Right kidney (tissue), 1 donor: Measurements from ENCODE around the gene CISTR.

Experiments used
- DNase-seq: peaks from one replicate; pipeline ENCODE4 v3.0.0-alpha.2; 2016

The CISTR gene

DNA sequence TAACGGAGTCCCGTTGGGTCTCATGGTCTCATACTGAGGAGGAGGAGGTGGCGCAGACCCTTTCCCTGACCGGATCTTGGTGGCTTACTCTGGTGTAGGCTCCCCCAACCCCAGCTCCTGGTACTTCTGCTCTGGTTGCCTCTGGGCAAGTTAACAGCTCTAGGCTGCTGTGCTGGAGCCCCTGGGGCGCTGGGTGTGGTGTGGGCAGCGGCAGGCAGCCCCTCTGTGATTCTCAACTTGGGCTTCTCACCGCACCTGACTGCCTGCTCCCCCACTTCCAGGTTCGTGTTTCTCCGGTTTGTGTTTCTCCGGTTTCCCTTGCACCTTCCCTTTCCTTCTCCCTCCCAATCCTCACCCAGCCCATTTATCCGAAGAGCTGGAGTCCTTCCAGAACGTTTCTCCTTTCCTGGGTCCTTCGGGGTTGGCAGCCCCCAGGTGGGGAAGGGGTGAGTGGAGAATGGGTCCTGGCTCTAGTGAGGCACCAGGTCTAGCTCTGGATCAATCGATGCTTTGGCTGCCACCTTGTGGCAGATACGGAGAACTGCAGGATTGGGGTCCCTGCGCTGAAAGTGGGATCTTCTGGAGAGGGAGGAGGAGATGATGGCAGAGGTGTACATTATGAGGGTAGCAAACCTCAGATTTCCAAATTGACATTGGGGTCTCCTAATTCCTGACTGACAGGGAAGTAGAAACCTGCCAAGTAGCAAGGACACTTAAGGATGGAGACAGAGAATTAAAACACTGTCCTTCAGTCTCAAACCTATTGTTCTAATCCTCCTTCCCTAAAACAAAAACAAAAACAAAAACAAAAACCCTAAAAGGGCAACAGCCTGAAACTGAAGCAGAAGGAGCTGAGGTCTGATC is 8.3 kb downstream of the CISTR start:
- DNase-seq: peak; percentile 70

GRCh38 chr12:53740130-53740491 is 11.7 kb downstream of the CISTR start:
- no peak for DNase-seq

GRCh38 chr12:53739214-53740129 is 12.3 kb downstream of the CISTR start:
- no peak for DNase-seq

DNA sequence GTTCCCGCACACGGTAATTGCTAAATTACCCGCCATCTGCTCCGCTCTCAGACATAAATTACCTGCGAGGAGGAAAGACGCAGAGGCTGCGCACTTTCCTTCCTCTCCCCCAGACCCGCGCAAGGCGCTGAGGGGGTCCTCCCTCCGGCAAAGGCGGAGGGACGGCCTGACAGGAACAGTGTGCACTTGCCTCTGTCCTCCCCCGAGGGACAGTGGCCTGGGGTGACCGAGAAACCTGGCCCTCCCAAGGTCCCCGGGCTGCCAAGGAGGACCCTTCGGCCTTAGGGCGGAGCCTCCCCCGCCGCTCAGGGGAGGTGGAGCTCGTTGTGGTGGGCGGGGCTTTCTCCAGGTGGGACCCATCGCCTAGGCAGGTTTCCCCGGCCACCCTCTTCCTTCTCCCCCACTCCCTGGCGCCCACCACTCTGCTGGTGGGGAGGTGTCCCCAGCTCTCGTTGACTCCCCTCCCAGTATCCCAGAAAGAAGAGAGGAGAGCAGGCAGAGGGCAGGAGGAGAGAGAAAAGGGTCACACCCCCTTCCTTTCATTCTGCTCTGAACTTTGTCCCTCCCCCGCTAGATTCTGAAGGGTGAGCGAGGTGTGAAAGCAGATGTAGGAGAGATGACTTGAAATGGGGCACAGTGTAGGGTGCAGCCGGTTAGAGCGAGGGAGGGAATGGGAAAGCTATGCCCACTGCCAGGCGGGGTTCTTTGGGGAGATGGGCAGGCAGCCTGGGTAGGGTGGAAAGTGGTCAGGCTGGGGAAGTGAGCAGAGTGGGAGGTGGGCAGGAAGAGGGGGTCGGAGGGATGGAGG is 13.2 kb downstream of the CISTR start:
- DNase-seq: peak; percentile 65

- DNase-seq: no peak
These were observed 13.8 kb downstream of the CISTR start for GRCh38 chr12:53737951-53738405.

GRCh38 chr12:53737093-53737808 is 14.5 kb downstream of the CISTR start:
- DNase-seq: peak; percentile 63

- DNase-seq: no peak
These were observed 15.2 kb downstream of the CISTR start for GRCh38 chr12:53736592-53736991.

DNA sequence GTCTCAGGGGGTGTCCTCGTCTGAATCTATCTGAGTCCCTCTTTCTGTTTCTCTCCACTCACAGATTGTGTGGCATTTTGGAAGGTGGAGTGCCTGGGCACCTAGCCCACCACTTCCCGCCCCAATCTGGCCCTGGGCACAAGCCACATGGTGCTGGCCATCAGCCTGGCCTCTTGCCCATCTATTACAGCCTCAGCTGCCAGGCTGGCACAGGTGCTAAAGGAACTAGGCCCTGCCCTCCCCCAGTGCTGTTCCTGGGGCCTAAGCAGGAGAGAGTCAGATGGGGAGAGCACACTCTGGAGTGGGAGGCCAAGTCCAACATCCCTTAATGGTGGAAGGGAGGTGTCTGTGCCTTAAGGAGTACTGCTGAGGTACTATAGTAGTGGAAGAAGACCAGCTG is 16.2 kb downstream of the CISTR start:
- no peak for DNase-seq

DNA sequence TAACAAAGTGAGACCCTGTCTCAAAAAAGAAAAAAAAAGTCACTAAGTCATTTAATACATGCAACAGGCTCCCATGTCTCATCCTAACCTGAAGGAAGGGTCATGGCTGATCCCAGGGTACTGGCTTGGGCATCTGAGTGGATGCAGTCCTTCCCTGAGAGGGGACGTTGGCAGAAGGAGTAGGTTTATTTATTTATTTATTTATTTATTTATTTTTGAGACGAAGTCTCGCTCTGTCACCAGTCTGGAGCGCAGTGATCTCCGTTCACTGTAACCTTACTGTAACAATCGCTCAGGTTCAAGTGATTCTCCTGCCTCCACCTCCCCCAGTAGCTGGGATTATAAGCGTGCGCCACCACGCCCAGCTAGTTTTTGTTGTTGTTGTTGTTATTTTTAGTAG is 17.4 kb downstream of the CISTR start:
- DNase-seq: no peak

GRCh38 chr12:53733807-53734200 is 18.0 kb downstream of the CISTR start:
- DNase-seq: no peak

DNA sequence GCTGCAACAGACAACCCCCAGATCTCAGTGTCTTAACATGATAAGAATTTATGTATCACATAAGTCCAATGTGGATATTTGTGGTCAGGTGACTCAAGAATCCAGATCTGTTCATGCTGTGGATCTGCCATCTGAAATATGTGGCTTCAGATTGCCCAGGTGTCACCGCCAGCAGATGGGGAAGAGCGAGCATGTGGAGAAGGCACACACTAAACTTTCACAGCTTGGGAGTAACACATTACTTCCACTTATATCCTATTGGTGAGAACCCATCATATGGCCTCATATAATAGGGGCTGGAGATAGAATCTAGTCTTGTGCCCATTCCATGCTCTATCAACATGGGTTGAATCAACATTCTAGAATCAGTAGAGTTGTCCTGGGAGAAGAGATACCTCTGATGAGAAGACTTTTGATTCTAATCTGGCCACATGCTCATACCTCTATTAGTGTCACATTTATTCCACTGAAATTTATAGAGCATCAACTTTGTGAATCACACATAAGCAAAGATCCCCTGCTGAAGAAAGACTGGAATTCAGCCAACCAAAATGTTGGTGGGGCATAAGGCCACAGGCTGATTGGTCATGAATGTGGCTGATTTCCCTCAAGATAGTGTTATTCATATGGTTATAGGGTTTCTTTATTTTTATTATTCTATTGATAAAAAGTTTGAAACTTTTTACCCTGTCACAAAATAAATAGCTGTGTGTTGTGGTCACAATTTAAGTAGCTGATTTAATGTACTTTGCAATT is 18.6 kb downstream of the CISTR start:
- no peak for DNase-seq

GRCh38 chr12:53729644-53730043 is 22.1 kb downstream of the CISTR start:
- no peak for DNase-seq

DNA sequence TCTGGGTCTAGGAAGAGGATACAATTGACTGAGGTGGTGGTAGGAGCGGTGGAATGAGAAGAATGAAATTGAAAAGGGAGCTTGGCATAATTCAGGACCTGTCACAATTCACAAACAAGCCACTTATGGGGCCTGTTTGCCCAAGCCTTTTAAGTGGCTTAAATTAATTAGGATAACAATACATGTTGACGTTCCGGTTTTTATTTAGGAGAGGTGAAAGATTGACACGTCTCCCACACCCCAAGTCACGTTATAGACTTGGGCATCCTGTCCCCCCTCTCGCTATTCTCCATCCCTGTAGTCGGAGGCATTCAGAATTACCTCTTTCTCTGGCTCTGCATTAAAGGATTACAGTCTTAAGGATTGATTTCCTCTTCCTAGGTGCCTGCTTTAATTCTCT is 23.6 kb downstream of the CISTR start:
- DNase-seq: no peak

DNA sequence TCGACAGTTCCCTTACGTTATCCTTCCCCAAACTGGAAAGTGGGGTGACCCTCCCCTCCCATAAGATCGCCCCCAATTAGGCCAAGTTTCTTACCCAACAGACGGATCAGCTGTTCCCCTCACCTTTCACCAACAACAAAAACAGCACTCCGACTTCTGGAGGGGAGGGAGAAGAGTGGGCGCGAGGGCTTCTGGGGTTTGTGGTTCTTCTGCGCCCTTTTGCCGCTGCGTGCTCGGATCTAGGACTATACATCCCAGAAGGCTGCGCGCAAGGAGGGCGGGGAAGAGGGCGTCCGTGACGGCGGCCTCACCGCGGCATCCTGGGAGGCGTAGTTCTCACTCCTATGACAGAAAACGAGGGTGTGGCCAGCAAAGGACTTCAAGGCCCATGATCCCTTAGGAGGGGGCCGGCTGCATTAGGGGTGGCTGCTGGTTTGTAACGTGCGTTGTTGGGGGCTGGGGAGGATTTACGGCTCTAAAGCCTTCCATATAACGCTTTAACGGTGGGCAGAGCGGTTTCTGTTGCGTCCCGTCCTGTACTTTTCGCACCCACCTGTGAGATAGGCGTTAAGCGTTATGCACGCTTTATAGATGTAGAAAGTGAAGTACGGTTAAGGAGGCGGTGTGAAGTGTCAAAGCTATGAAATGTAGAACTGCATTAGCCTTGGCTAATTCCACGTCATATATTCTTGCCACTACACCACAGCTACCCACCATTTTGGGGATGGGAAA is 24.3 kb downstream of the CISTR start, which contains the start of gene CALCOCO1:
CALCOCO1 (minus strand) TSS at position 143 of the 732 bp plus-strand sequence. CDS start 2,210 bp downstream, outside the sequence.
- DNase-seq: peak; percentile 79

GRCh38 chr12:53726946-53727309 is 24.9 kb downstream of the CISTR start:
- no peak for DNase-seq

DNA sequence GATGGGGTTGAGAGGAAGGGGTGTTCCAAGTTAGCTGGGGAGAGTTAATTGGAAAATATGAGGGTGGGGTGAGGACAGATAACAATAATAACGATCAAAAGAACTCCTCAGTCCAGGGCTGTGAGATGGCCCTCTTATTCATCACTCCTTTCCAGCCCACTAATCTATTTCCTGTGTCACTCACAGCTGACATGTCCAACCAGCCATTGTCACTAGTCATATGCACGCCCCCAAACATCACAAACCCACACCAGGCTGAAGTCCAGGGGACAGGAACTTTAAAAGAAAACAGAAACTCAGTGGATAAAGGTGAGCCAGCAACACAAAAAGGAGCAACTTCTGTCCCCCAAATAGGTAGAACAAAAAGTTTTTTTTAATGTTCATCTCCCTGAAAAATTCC is 25.4 kb downstream of the CISTR start:
- no peak for DNase-seq

DNA sequence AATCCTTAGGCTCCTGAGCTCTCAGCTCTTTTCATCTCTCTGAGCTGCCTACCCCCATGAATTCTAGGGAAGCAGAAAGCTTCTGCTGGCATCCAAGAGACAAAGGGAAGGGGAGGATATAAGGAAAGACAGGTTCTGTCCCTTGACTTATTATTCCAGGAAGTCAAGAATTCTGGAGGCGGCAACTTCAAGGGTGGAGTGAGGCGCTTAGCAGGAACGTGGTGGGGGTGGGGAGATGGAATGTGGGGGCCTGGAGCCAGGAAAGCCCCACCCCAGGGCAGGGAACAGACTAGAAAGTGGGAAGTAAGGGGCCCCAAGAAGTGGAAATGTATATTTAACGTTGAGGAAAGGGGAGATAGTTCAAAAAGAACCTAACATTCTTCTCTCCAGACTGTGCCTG is 26.0 kb downstream of the CISTR start:
- no peak for DNase-seq

GRCh38 chr12:53722450-53723041 is 29.2 kb downstream of the CISTR start:
- DNase-seq: no peak

GRCh38 chr12:53720946-53721345 is 30.8 kb downstream of the CISTR start:
- no peak for DNase-seq

GRCh38 chr12:53719649-53720048 is 32.1 kb downstream of the CISTR start:
- no peak for DNase-seq
